GM21423 (cell line): ENCODE measurements around the gene INSIG2.
"Not testable (repeated sequence)": the region's sequence is repeated elsewhere in the genome, so short reads cannot be mapped to it uniquely, and the experiment has no call there.

Experiments
- ATAC-seq: cut with Tn5 transposase; IDR thresholded peaks from one replicate; pipeline ENCODE4 v1.9.1; 2021; ENCODE audit warnings: mild to moderate bottlenecking, moderate library complexity; ENCODE audit not compliant: unreplicated experiment

The INSIG2 gene

GRCh38 chr2:118059919-118060478 lies 28.3 kb upstream of the INSIG2 start:
- no peak for ATAC-seq

DNA sequence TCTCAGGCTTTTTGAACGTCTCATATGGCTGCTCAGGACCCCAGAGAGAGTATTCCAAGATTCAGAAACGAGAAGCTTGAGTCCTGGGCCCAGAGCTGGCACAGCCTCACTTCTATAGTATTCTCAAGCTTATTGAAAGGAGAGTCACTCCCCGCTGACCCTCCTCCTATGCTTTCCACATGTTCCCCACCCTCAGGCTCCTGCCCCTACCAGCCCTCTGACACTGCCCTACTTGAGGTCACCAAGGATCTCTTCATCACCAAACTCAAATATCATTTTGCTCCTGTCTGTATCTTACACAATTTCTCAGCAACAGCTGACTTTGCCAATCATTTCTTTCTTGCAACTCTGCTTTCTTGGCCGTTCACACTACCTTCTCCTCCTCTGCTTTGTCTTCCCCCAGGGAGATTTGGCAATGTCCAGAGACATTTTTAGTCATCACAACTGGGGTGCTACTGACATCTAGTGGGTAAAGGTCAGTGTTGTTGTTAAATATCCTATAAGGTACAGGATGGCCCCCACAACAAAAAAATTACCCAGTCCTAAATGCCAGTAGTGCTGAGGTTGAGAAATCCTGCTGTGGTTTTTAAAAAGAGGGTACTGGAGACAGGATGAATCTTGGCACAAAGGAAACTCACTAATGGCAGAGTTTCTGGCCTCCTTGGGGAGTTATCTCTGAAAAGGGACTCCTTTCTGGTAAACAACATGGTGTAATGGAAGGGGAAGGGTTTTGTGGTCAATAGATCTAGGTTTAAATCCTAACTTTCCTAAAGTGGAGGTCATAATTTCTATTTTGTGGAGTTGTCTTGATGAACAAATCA lies 26.9 kb upstream of the INSIG2 start:
- ATAC-seq, result peak; percentile 78

GRCh38 chr2:118062048-118062447 lies 26.2 kb upstream of the INSIG2 start:
- no peak for ATAC-seq

- no peak for ATAC-seq
These were observed 25.6 kb upstream of the INSIG2 start for GRCh38 chr2:118062669-118063068.

DNA sequence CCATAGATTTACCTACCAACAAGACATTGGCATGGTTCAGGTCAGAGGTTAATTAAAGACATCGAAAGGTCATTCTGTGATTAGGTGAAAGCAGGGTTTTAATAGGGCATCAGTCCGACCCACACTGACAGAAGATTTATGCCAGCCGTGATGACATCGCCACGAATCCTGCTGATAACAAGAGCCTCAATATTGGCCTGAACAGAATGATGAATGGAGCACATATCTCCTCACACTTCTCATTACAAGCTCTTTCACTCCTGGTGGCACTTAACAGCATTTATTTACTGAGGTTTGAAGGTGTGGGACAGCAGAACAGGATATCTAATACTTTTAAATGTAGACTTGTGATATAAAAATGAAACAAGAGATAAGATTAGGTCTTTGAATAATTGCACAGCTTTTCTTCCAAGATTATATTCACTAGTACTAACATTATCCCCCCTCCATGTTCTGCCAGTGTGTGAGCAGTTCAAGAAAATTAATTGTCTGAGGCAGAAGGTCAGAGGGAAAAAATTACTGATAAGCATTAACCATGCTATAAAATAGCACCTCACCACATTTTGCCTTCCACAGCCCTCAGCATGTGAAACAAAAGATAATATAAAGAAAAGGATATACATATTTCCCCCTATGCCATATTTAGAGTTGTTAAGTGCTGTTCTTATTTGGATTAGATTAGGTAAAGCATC lies 23.1 kb upstream of the INSIG2 start:
- no peak for ATAC-seq

DNA sequence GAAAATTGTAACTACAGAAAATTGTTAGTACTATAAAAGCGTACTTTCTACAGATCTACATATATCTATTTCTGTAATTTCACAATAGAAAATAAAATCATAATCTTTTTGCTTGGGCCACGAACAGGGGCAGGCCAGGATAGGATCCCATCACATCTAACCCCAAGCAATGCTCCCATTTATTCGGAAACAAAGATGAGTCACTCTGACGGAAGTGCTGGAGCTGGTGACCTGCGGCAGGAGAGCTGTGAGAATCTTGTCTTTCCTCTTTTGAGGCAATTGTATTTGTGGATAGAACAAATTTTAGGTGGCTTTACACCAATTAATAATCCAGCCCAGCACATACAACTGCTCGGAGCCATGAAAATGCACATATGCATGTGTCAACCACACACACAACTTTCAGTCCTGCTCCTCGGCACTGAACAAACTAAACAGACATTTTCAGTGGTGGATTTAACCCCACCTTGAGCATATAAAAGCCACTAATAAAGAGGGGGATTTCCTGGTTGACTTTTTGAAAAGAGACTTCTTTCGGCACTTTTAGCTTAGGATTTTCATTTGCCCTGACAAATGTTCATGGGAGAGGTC lies 22.3 kb upstream of the INSIG2 start:
- ATAC-seq, result no peak

- ATAC-seq, result no peak
These were observed 10.5 kb upstream of the INSIG2 start for GRCh38 chr2:118077636-118078247.

GRCh38 chr2:118078734-118079133 lies 9.5 kb upstream of the INSIG2 start:
- ATAC-seq, result no peak

DNA sequence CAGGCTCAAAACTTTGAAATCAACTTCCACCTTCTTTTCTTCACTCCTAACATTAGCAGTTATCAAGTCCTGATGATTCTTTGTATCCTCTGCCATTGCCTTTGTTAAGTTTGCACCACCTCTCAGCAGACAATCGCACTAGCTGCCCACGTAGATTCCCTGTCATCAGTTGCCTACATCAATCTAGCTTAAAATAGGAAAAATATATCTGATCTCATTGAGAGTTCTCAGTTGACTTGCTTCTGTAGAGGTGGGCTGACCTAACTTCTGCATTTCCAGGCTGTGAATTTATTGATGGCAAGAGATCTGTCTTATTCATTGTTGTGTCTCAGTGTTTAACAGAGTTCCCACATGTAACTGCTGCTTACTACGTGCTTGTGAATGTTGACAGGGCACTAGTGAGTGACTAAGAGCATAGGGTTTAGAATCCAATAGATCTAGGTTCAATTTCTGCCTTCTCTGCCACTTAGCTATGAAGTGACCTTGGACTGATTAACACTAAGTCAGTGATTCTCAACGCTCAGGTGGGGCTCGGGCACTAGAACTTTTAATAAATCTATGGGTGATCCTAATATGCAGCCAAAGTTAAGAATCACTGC lies 3.7 kb upstream of the INSIG2 start:
- no peak for ATAC-seq

DNA sequence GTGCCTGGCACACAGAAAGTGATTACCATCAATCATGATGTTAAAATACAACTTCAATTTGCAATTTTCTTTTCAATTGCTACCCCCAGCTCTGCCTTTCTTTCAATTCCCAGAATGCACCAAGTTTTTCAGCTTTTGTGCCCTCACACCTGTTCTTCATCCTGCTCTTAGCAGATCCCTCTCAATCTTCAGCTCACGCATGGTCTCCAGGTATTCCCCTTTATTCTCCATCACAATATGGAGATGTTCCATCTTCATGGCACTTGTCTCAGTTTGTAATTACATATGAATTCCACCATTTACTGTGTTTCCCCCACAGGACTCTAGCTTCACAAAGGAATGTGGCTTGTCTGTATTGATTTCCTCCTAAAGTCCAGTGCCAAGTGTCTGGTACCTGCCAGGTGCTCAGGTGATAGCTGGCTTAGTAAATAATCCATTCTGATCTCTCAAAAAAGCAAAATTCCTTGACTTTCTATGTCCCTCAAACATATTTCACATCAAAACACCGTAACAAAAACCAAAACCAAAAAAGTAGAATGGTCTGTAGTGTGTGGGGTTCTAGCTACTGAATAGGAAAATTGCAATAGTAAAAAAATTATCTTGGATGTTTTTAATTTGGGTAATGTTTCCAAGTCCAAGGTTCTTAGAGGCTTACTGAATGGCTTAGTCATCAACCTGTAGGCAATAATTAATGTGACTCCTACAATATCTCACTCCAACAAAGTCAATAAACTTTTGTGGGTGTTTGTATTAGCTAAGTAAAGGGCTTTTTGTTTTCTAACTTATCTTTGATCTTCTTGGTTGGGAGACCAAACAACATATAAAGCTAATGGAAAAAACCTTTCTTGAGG lies 2.9 kb upstream of the INSIG2 start:
- no peak for ATAC-seq

- no peak for ATAC-seq
These were observed 2.1 kb upstream of the INSIG2 start for GRCh38 chr2:118086024-118086633.

- ATAC-seq, result peak; percentile 33
These were observed 999 bp downstream of the INSIG2 start for GRCh38 chr2:118089139-118089800.

GRCh38 chr2:118090387-118091139 lies 2.3 kb downstream of the INSIG2 start:
- ATAC-seq, result no peak

DNA sequence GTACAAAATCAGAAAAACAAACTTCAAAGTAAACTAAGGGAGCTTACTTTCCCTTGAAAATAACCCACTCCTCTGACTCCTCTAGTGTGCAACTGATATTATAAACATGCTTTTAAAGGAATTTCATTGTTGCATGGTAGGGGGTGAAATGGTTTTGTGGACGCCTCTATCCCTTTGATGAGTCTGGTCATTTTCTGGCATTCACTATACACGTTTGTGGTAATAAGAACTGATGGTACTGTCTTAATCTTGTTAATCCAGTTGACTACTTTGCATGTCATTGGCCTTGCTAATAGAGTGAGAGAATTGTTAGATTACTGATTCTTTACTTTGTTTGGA lies 2.8 kb downstream of the INSIG2 start:
- no peak for ATAC-seq

DNA sequence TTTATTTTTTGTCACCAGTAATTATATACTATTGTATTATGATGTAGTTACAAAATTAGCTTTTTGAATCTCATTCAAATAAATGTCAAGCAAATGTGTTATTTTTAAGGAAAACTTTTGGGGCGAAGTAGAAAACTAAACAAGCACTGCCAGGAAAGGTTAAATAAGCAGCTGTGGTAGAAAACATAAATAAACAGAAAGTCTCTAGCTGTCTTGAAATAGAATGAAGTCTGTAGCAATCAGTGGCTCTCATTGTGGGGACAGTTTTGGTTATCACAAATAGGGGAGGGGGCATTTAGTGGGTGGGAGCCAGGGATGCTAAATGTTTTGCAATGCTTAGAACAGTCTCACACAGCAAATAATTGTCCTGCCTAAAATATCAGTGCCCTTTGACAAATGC lies 3.4 kb downstream of the INSIG2 start:
- no peak for ATAC-seq

- not testable (repeated sequence) for ATAC-seq
These were observed 5.8 kb downstream of the INSIG2 start for GRCh38 chr2:118094102-118094501.

DNA sequence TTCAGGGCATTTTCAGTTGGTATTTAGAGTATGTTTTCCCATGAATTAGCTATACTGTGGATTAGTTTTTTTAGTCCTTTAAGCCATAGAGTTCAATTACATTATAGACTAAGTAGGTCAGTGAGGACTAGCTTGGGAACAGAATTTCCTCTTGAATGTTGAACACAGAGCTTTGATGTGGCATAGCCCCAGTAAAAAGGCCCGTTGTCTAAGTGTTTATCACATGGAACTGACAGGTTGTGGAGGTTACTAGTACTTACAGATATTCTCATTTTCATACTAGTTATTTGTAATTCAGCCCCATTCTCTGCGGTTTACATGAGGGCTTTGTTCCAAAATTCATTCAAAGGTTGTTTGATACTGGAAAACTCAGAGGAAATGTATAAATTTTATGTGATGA lies 6.2 kb downstream of the INSIG2 start:
- ATAC-seq, result no peak

GRCh38 chr2:118095610-118096009 lies 7.3 kb downstream of the INSIG2 start:
- no peak for ATAC-seq
